ENCODE data around the gene DHDDS.
"Not testable (repeated sequence)": the region's sequence is repeated elsewhere in the genome, so short reads cannot be mapped to it uniquely, and the experiment has no call there.

DHDDS gene

DNA sequence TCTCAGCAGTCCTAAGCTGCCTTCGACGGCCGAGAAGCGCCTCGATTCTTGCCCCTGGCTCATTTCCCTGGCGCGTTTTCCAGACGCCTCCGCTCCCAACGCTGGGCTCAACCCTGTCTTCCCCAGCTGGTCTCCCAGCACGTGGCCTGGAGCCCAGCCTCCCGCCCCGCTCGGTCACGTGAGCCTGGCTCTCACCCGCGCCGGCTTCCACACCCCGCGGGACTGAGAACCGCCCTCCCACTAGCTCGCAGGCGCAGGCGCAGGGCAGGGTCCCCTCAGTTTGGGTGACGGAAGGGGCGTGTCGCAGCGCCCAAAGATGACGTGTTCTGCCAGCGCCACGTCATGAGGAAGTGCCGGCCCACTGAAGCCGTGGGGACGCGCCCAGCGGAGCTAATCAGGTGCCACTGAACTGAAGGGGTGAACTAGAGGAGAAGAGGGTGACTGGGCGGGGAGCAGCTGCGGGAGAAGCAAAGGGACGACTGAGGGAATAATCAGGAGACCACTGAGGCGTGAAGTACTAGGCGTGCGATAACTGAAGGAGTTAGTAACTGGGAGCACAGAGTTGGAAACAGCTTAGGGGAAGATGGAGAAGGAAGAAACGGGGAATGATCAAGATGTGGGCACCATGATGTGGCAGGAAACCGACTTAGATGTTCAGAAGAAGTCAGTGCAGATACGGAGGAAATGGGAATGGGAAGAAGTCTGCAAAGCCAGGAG lies at the start of gene DHDDS:
Gene DHDDS, plus strand, starts transcription at position 343 of the 717 bp plus-strand sequence. CDS start 625 bp downstream, outside the sequence.
- H3K36me3 ChIP-seq (ENCODE audit: insufficient read depth, low read length) = peaks cover 9% of the 10 kb centered on the region

DNA sequence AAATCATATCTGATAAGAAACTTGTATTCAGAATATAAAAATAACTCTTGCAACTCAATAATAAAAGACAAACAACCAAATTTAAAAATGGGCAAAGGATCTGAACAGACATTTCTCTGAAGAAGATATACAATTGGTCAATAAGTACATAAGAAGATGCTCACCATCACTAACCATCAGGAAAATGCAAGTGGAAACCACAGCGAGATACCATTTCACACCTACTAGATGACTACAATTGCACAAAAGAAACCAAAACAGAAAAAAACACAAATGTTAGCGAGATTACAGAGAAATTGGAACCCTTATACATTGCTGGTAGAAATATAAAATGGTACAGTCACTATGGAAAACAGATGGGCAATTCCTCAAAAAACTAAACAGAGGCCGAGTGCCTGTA lies 48.0 kb upstream of the DHDDS start:
- H3K4me1 ChIP-seq (ENCODE audit: insufficient read depth, low read length) = peaks cover 5% of the 10 kb centered on the region; the same call in 1 of the 2 replicates
- no peaks in the 10 kb centered on the region for H3K9me3 ChIP-seq (ENCODE audit: control insufficient read depth, insufficient read depth, low read length)
- no peak overlapping the region for H3K9ac ChIP-seq (ENCODE audit: low read depth, low read length)
- H3K36me3 ChIP-seq (ENCODE audit: insufficient read depth, low read length) = no peaks in the 10 kb centered on the region

More for the DNA sequence above, at the start of gene DHDDS:
- Histone ChIP-seq H3K9me3 (ENCODE audit: control insufficient read depth, insufficient read depth, low read length) (no peaks in the 10 kb centered on the region), H3K9ac (ENCODE audit: low read depth, low read length) (peak within 1 kb of the TSS; percentile 95), H3K4me1 (ENCODE audit: insufficient read depth, low read length) (no peaks in the 10 kb centered on the region)

GRCh38 chr1:26385063-26385462 lies 47.1 kb upstream of the DHDDS start:
- not testable (repeated sequence) for H3K9ac ChIP-seq (ENCODE audit: low read depth, low read length)

GRCh38 chr1:26387447-26387846 lies 44.7 kb upstream of the DHDDS start:
- H3K36me3 ChIP-seq (ENCODE audit: insufficient read depth, low read length) = no peaks in the 10 kb centered on the region
- peaks cover 5% of the 10 kb centered on the region; the same call in 1 of the 2 replicates for H3K4me1 ChIP-seq (ENCODE audit: insufficient read depth, low read length)
- no peaks in the 10 kb centered on the region for H3K9me3 ChIP-seq (ENCODE audit: control insufficient read depth, insufficient read depth, low read length)
- H3K9ac ChIP-seq (ENCODE audit: low read depth, low read length) = no peak overlapping the region

More at GRCh38 chr1:26385063-26385462, 47.1 kb upstream of the DHDDS start:
- not testable (repeated sequence) for H3K9me3 ChIP-seq (ENCODE audit: control insufficient read depth, insufficient read depth, low read length); H3K36me3 ChIP-seq (ENCODE audit: insufficient read depth, low read length); H3K4me1 ChIP-seq (ENCODE audit: insufficient read depth, low read length)

DNA sequence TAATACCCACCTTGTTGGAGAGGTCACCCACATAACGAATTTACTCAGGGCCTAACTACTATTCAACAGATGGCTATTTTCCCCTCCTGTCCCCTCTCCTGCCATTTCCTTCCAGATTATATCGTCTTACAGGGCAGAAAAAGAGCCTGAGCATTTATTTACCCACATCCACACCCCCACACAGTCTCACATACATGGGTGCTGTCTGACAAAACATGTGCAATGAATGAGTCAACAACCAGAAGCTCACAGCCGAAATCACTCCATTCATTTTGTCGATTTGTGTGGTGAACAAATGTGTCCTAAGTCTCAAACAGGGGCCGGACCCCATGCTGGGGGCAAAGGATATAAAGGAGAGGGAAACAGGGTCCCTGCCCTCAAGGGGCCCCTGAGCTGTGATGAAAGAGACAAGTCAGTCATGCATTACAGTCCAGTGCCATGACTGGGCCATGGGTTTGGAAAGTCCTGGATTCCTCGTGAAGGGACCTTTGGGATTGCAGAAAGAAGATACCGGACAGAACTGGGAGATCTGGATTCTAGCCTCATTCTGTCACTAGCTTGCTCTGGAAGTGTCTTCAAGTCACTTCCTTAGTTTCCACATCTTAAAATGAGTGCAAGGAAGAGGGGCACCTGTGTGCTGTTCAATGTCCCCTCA lies 43.2 kb upstream of the DHDDS start:
- H3K9ac ChIP-seq (ENCODE audit: low read depth, low read length) = no peak overlapping the region
- no peaks in the 10 kb centered on the region for H3K36me3 ChIP-seq (ENCODE audit: insufficient read depth, low read length)
- no peaks in the 10 kb centered on the region for H3K9me3 ChIP-seq (ENCODE audit: control insufficient read depth, insufficient read depth, low read length)
- H3K4me1 ChIP-seq (ENCODE audit: insufficient read depth, low read length) = peaks cover 5% of the 10 kb centered on the region; the same call in 1 of the 2 replicates

GRCh38 chr1:26389604-26390247 lies 42.4 kb upstream of the DHDDS start:
- H3K9ac ChIP-seq (ENCODE audit: low read depth, low read length) = no peak overlapping the region
- H3K4me1 ChIP-seq (ENCODE audit: insufficient read depth, low read length) = peaks cover 5% of the 10 kb centered on the region; the same call in 1 of the 2 replicates
- no peaks in the 10 kb centered on the region for H3K36me3 ChIP-seq (ENCODE audit: insufficient read depth, low read length)
- H3K9me3 ChIP-seq (ENCODE audit: control insufficient read depth, insufficient read depth, low read length) = no peaks in the 10 kb centered on the region

DNA sequence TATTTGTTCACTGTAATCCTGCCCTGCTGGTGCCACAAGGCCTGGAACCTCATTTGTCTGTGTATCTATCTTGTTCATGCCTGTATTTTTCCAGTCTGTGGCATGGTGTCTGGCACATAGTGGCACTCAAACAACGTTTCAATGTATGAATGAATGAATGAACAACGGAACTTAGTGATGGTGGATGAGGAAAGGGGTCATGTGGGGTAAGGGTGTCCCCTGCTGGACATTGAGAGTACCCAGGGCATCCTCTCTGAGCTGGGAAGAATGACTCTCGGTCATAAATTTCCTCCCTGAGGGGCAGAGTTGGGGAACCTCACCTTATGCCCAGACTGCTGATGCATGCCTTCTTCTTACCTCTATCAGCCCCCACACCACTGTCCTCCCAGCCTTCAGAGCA lies 40.7 kb upstream of the DHDDS start:
- Histone ChIP-seq H3K36me3 (ENCODE audit: insufficient read depth, low read length) (no peaks in the 10 kb centered on the region), H3K4me1 (ENCODE audit: insufficient read depth, low read length) (no peaks in the 10 kb centered on the region), H3K9ac (ENCODE audit: low read depth, low read length) (no peak overlapping the region), H3K9me3 (ENCODE audit: control insufficient read depth, insufficient read depth, low read length) (no peaks in the 10 kb centered on the region)

DNA sequence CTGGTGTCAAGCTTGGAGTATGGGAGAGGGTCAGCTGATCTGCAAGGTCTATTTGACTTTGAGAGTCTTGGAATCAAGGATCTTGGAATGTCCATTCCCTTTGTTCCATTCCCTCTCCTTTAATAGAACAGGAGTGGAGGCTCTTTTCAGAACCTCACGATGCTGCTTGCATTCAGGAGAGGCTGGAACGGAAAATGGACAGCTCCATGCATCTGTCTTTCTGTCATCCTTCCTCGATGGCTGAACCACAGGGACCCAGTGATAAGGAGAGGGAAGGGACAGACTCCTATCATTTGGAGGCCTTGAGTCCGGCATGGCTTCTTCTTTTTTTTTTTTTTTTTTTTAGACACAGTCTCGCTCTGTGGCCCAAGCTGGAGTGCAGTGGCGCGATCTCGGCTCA lies 36.4 kb upstream of the DHDDS start:
- no peaks in the 10 kb centered on the region for H3K36me3 ChIP-seq (ENCODE audit: insufficient read depth, low read length)
- no peaks in the 10 kb centered on the region for H3K4me1 ChIP-seq (ENCODE audit: insufficient read depth, low read length)

GRCh38 chr1:26399034-26399433 lies 33.1 kb upstream of the DHDDS start:
- no peaks in the 10 kb centered on the region for H3K4me1 ChIP-seq (ENCODE audit: insufficient read depth, low read length)
- no peaks in the 10 kb centered on the region for H3K36me3 ChIP-seq (ENCODE audit: insufficient read depth, low read length)
- no peak overlapping the region for H3K9ac ChIP-seq (ENCODE audit: low read depth, low read length)
- no peaks in the 10 kb centered on the region for H3K9me3 ChIP-seq (ENCODE audit: control insufficient read depth, insufficient read depth, low read length)

More for the DNA sequence above, 36.4 kb upstream of the DHDDS start:
- no peak overlapping the region for H3K9ac ChIP-seq (ENCODE audit: low read depth, low read length)
- H3K9me3 ChIP-seq (ENCODE audit: control insufficient read depth, insufficient read depth, low read length) = no peaks in the 10 kb centered on the region

GRCh38 chr1:26401891-26402290 lies 30.2 kb upstream of the DHDDS start:
- no peaks in the 10 kb centered on the region for H3K36me3 ChIP-seq (ENCODE audit: insufficient read depth, low read length)
- no peaks in the 10 kb centered on the region for H3K4me1 ChIP-seq (ENCODE audit: insufficient read depth, low read length)
- H3K9ac ChIP-seq (ENCODE audit: low read depth, low read length) = no peak overlapping the region
- H3K9me3 ChIP-seq (ENCODE audit: control insufficient read depth, insufficient read depth, low read length) = no peaks in the 10 kb centered on the region

DNA sequence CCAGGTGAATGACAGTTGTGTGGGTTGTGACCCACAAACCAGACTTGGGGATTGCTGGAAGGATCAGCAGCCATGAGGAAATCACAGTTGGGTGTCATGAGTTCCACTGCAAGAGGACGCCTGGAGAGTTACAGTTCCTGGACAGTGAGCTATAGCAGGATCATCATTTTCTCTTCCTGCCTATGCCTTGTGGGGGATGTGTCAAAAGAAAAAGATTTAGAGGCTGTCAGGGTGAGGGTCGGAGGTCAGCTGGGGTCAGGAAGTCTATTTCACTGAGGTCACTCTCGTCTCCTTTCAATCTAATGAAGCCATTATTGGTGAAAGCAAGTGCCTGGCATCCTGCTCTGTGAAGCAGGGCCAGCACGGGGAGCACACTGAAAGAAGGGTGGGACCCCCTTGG lies 28.5 kb upstream of the DHDDS start:
- Histone ChIP-seq H3K36me3 (ENCODE audit: insufficient read depth, low read length) (no peaks in the 10 kb centered on the region), H3K9me3 (ENCODE audit: control insufficient read depth, insufficient read depth, low read length) (no peaks in the 10 kb centered on the region), H3K9ac (ENCODE audit: low read depth, low read length) (no peak overlapping the region), H3K4me1 (ENCODE audit: insufficient read depth, low read length) (no peaks in the 10 kb centered on the region)

GRCh38 chr1:26404641-26405040 lies 27.5 kb upstream of the DHDDS start:
- Histone ChIP-seq H3K9me3 (ENCODE audit: control insufficient read depth, insufficient read depth, low read length) (no peaks in the 10 kb centered on the region), H3K36me3 (ENCODE audit: insufficient read depth, low read length) (no peaks in the 10 kb centered on the region), H3K4me1 (ENCODE audit: insufficient read depth, low read length) (no peaks in the 10 kb centered on the region)

GRCh38 chr1:26405281-26405915 lies 26.7 kb upstream of the DHDDS start:
- H3K4me1 ChIP-seq (ENCODE audit: insufficient read depth, low read length) = no peaks in the 10 kb centered on the region
- no peaks in the 10 kb centered on the region for H3K36me3 ChIP-seq (ENCODE audit: insufficient read depth, low read length)
- no peaks in the 10 kb centered on the region for H3K9me3 ChIP-seq (ENCODE audit: control insufficient read depth, insufficient read depth, low read length)
- H3K9ac ChIP-seq (ENCODE audit: low read depth, low read length) = no peak overlapping the region

More at GRCh38 chr1:26404641-26405040, 27.5 kb upstream of the DHDDS start:
- no peak overlapping the region for H3K9ac ChIP-seq (ENCODE audit: low read depth, low read length)

GRCh38 chr1:26408604-26409003 lies 23.5 kb upstream of the DHDDS start:
- peaks cover 10% of the 10 kb centered on the region for H3K36me3 ChIP-seq (ENCODE audit: insufficient read depth, low read length)
- H3K9me3 ChIP-seq (ENCODE audit: control insufficient read depth, insufficient read depth, low read length) = no peaks in the 10 kb centered on the region
- peak overlapping the region; percentile 72; the same call in 1 of the 2 replicates for H3K9ac ChIP-seq (ENCODE audit: low read depth, low read length)
- H3K4me1 ChIP-seq (ENCODE audit: insufficient read depth, low read length) = peaks cover 10% of the 10 kb centered on the region
